HepG2 (cell line): ENCODE measurements around the gene AP4M1.

ENCODE experiments used
- CTCF ChIP-seq: sonication (generic); formaldehyde crosslinking; IDR thresholded peaks from 2 replicates; pipeline ENCODE4 v1.5.0; 2020; ENCODE audit warnings: mild to moderate bottlenecking, missing genetic modification reagents, moderate library complexity
- ELF3 ChIP-seq: IDR thresholded peaks from 2 replicates; pipeline ENCODE4 v1.6.1; 2016; ENCODE audit warnings: missing genetic modification reagents, missing compliant biosample characterization
- GMEB1 ChIP-seq: sonication (generic); formaldehyde crosslinking; IDR thresholded peaks from 2 replicates; pipeline ENCODE4 v1.5.1; 2020; ENCODE audit warnings: missing genetic modification reagents, mild to moderate bottlenecking, borderline replicate concordance
- HOXA3 ChIP-seq: sonication (generic); formaldehyde crosslinking; IDR thresholded peaks from 2 replicates; pipeline ENCODE4 v1.5.0; 2020; ENCODE audit warnings: missing genetic modification reagents
- NCOA1 ChIP-seq: sonication (generic); formaldehyde crosslinking; IDR thresholded peaks from 2 replicates; pipeline ENCODE4 v1.9.0; 2021; ENCODE audit warnings: missing genetic modification reagents
- NCOR1 ChIP-seq: fragments of 200-600 bp; sonication (generic); IDR thresholded peaks from 2 replicates; pipeline ENCODE4 v1.7.0; 2017; ENCODE audit warnings: antibody characterized with exemption, low read length, borderline replicate concordance
- POLR2A ChIP-seq, 2 experiments: IDR thresholded peaks; 2 replicates each; pipeline ENCODE4 v1.6.1; 2011; ENCODE audit warnings: low read depth in 2 of 2, low read length in 2 of 2, mild to moderate bottlenecking in 1 of 2, moderate library complexity in 1 of 2; ENCODE audit not compliant: insufficient read depth in 1 of 2
- RERE ChIP-seq: IDR thresholded peaks from 2 replicates; pipeline ENCODE4 v1.6.1; 2016; ENCODE audit warnings: low read depth, missing genetic modification reagents, missing compliant biosample characterization
- ZFAT ChIP-seq: sonication (generic); formaldehyde crosslinking; conservative IDR thresholded peaks from 2 replicates; pipeline ENCODE4 v1.8.1; 2023; ENCODE audit warnings: missing genetic modification reagents, inconsistent platforms
- ZNF205 ChIP-seq: IDR thresholded peaks from 2 replicates; pipeline ENCODE4 v1.6.1; 2018; ENCODE audit warnings: missing biosample characterization, missing genetic modification reagents
- ZNF235 ChIP-seq: sonication (generic); formaldehyde crosslinking; IDR thresholded peaks from 2 replicates; pipeline ENCODE4 v1.8.1; 2023; ENCODE audit warnings: mild to moderate bottlenecking, missing genetic modification reagents, borderline replicate concordance
- ZNF274 ChIP-seq: sonication (generic); formaldehyde crosslinking; IDR thresholded peaks from 2 replicates; pipeline ENCODE4 v1.5.1; 2020; ENCODE audit warnings: mild to moderate bottlenecking, missing genetic modification reagents
- ZSCAN31 ChIP-seq: sonication (generic); formaldehyde crosslinking; IDR thresholded peaks from 2 replicates; pipeline ENCODE4 v1.5.0; 2020; ENCODE audit warnings: low read depth, mild to moderate bottlenecking, missing genetic modification reagents

- no peak for TF ChIP-seq HOXA3 (CRISPR knock-in tag)
- no peak for TF ChIP-seq ZNF235
- no peak for TF ChIP-seq ELF3 (CRISPR knock-in tag)
- TF ChIP-seq ZNF205, result no peak
- no peak for TF ChIP-seq CTCF (CRISPR knock-in tag)
- no peak for TF ChIP-seq ZFAT (CRISPR knock-in tag)
- no peak for TF ChIP-seq GMEB1 (CRISPR knock-in tag)
- TF ChIP-seq ZNF274 (CRISPR knock-in tag), result no peak
- no peak for TF ChIP-seq NCOA1 (CRISPR knock-in tag)
- TF ChIP-seq RERE (CRISPR knock-in tag), result no peak
- TF ChIP-seq ZSCAN31 (CRISPR knock-in tag), result no peak
- TF ChIP-seq POLR2A (IDR thresholded peaks at IDR 0.05; ENCODE audit: insufficient read depth in 1 of 2, low read depth in 2 of 2, low read length in 2 of 2), result no peak
- no peak for TF ChIP-seq NCOR1
These were observed 5.8 kb downstream of the AP4M1 start for GRCh38 chr7:100107125-100107737.
